Measurements from ENCODE around the gene NEU3.

DNA sequence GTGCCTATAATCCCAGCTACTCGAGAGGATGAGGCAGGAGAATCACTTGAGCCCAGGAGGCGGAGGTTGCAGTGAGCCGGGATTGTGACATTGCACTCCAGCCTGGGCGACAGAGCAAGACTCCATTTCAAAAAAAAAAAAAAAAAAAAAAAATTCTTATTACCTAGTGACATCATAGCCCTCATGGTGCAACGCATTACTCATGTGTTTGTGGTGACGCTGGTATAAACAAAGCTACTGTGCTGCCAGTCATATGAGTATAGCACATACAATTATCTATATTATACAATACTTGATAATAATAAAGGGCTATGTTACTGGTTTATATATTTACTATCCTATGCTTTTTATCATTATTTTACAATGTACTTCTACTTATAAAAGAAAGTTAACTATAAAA, 66.8 kb downstream of the NEU3 start:
- TF ChIP-seq, protein P1, sequence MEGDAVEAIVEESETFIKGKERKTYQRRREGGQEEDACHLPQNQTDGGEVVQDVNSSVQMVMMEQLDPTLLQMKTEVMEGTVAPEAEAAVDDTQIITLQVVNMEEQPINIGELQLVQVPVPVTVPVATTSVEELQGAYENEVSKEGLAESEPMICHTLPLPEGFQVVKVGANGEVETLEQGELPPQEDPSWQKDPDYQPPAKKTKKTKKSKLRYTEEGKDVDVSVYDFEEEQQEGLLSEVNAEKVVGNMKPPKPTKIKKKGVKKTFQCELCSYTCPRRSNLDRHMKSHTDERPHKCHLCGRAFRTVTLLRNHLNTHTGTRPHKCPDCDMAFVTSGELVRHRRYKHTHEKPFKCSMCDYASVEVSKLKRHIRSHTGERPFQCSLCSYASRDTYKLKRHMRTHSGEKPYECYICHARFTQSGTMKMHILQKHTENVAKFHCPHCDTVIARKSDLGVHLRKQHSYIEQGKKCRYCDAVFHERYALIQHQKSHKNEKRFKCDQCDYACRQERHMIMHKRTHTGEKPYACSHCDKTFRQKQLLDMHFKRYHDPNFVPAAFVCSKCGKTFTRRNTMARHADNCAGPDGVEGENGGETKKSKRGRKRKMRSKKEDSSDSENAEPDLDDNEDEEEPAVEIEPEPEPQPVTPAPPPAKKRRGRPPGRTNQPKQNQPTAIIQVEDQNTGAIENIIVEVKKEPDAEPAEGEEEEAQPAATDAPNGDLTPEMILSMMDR (IDR thresholded peaks at IDR 0.05; ENCODE audit: low read depth, low read length): no peak
- TF ChIP-seq EZH2phosphoT487 (IDR thresholded peaks at IDR 0.05; ENCODE audit: low read depth): no peak
